EL (cell line): Measurements from ENCODE around the gene AIM2.

Source experiments
- DNase-seq: peaks from one replicate; pipeline ENCODE4 v3.0.0-alpha.2; 2016

Gene AIM2

GRCh38 chr1:159014003-159014571 lies 62.5 kb downstream of the AIM2 start:
- no peak for DNase-seq

- peak; percentile 59 for DNase-seq
Measured at GRCh38 chr1:159012495-159012894, 64.1 kb downstream of the AIM2 start.
